NOMO-1 treated with dmso at 0.1 percent for 144 hours (cell line): ENCODE results near the gene EMC9.

Experiments
- DNase-seq: peaks from one replicate; lab custom pipeline; 2025; ENCODE audit not compliant: unreplicated experiment; lab: John Stamatoyannopoulos, UW

Gene EMC9, protein sequence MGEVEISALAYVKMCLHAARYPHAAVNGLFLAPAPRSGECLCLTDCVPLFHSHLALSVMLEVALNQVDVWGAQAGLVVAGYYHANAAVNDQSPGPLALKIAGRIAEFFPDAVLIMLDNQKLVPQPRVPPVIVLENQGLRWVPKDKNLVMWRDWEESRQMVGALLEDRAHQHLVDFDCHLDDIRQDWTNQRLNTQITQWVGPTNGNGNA

DNA sequence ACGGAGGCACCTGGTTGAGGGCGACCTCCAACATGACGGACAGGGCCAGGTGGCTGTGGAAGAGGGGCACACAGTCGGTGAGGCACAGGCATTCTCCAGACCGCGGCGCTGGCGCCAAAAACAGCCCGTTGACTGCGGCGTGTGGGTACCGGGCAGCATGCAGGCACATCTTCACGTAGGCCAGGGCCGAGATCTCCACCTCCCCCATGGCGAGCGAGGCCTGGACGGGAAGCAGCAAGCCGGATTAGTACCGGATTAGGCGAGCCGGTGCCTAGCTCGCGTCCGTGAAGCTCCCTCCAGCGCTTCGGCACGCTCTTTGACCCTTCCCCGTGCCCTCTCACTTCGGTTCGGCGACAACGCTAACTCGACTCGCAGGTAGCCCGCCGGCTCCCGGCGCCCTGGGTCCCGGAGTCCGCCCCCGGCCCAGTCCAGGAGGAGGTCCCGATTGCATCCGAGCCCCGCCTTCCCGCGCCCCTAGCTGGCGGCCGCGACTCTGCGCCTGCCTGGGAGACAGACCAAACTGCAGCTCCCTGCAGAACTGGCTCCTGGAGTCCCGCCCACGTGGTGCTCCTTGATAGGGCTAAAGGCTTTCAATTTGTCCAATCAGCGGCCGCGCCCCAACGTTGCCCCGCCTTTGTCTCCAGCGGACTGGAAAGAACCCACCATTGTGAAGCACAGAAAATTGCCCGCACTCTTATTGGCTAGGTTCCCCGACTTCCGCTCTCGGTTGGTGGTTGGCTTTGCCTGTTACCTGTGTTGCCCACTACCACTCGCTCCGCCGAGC is at the start of gene EMC9:
EMC9 (minus strand) TSS at position 495 of the 784 bp plus-strand sequence; CDS start at position 208, 287 bp downstream.
- peak; percentile 98 for DNase-seq

DNA sequence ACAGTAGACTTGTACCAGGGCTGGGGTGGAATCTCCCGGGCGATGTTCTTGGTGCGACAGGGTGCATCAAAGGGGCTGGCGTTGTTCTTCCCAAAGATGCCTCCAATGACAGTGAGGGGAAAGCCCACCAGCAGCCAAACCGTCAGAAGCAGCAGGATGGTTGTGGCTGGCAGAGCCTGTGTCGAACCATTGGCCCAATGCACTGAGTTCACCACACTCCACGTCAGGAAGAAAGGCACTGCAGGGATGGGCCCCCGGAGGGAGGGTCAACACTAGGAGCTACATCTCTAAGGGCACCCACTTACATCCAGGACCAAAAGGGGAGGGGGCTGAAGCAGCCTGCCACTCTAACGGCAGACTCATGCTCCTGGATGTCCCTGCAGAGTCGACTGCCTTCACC is 49.0 kb upstream of the EMC9 start:
- no peak for DNase-seq

GRCh38 chr14:24189460-24189859 is 48.1 kb upstream of the EMC9 start:
- no peak for DNase-seq

DNA sequence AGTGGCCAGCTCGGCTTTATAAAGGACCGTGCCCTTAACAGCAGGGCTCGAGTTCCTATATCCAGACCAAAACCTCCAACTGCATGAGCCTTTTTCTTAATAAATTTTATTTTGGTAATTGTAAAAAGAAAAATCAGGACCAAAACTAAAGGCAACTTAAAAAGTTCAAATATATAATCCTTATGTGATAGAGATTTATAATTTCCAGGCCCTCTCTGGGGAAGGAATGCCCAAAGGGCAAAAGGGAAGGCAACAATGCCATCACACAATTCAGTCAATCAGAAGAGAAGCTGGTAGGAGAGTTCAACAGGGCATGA is 47.6 kb upstream of the EMC9 start:
- no peak for DNase-seq

DNA sequence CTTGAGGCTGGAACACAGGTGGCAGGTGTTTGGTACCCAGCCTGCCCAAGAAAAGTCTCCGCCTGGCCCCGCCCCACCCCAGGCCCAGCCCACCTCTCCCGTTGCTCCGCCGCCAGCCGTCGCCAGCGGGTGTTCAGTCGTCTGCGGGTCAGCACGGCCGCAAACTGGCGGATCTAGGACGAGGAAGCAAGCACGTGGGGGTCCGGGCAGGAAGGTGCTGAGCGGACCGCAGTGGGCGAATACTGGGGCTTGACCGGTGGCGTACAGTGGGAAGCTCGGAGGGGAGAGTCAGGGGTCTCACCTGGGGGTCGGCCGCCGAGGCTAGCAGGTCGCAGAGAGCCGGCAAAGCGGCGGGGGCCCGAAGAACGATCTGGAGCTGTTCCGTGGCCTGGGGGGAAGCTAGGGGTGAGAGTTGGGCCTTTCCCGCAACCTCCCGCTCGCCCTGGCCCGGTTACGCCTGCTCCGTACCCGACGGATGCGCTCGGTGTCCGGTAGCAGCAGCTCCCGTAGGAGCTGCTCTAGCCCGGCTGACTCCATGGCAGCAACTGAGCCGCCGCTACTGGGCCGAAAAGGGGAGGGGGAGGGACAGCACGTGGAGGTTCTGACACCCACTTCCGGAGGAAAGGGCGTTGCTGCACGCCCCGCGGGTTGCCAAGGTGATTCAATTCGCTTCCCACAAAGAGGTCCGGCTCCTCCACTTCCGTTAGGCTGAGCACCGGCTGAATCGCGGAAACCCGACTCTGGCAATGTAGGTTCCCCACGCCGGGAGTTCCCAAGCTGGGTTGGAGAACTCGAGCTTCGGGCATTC is 47.1 kb upstream of the EMC9 start, which contains the start of gene IPO4:
IPO4 (minus strand) TSS at position 566 of the 808 bp plus-strand sequence; CDS start at position 537, 29 bp downstream.
- DNase-seq, result peak; percentile 92

DNA sequence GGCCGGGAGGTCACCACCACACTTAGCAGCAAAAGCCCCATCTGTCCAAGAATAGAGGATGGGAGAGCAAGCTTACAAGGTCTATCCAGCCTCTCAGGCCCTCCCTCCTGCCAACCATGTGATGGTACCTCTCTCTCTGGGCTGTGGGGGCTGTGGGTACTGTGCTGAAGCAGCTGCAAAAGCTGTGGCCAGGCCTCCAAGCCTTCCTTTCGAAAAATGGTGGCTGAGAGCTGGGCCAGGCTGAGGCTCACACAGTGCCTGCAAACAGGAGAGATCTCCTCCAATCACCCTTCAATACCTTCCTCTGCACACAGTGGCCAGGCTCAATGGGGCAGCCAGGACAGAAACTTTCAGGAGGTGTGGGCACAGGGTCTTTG is 46.1 kb upstream of the EMC9 start:
- DNase-seq, result no peak

GRCh38 chr14:24186831-24187538 is 45.6 kb upstream of the EMC9 start:
- no peak for DNase-seq

- no peak for DNase-seq
Measured at GRCh38 chr14:24185741-24186140, 44.4 kb upstream of the EMC9 start.

GRCh38 chr14:24185026-24185425 is 43.6 kb upstream of the EMC9 start:
- DNase-seq, result no peak

DNA sequence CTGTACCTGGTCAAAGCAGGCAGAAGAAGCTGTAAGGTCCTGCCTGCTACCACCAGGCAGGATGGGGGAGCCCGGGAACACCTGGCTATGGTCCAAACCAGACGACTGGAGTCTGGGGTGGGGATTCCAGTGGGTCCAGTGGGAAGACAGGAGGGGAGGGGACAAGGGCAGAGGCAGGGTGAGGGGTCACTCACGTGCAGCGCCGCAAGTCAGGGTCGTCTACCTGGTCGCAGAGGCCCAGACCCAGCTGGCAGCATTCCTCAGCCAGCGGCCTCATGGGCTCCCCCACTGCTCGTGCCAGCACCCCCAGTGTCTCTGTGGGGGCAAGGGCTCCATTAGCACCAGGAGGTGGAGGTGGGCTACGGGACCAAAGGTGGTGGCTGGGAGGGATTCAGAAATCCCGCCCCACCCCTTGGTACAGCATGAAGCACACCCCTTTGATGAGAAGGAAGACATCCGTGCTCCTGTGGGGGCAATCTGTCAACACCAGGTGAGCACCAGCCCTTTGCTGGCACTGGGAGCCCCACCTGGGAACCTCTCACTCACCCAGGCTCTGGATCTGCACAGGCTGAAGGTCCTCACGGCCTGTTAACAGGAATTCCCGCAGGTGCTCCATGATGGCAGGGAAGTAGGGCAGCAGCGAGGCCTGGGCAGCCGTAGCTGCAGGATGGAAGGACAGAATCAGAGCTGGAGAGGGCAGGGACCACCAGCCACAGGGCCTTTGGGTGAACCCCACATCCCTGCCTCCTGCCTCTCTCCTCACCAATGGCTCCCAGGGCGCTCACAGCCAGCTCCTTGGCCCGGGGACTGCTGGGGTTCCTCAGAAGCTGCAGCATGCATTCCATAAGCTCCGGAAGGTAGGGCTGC is 42.9 kb upstream of the EMC9 start:
- no peak for DNase-seq

DNA sequence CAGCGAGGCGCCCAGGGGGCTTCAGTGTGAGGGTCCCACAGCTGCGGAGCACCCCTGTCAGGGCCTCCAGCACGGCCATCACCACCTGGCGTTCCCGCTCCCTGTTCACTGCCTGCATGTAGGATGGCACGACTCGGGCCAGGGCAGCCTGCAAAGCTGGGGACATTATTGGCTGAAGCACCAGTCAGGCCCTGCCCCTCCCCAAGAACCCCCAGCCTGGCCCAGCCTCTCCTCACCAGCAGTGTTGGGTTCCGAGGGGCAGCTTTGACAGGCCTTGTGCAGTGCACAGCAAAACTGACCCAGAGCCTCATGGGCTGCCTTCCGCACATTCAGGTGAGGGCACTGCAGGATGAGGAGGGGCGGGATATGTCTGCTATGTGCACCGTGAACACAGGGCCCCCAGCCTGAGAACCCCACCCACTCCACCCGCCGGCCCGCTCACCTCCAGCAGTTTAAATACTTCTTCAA is 41.7 kb upstream of the EMC9 start:
- no peak for DNase-seq

GRCh38 chr14:24182110-24182882 is 40.9 kb upstream of the EMC9 start:
- no peak for DNase-seq

- DNase-seq, result no peak
Measured at GRCh38 chr14:24181371-24182077, 40.1 kb upstream of the EMC9 start.

GRCh38 chr14:24179961-24180796 is 38.8 kb upstream of the EMC9 start:
- no peak for DNase-seq

DNA sequence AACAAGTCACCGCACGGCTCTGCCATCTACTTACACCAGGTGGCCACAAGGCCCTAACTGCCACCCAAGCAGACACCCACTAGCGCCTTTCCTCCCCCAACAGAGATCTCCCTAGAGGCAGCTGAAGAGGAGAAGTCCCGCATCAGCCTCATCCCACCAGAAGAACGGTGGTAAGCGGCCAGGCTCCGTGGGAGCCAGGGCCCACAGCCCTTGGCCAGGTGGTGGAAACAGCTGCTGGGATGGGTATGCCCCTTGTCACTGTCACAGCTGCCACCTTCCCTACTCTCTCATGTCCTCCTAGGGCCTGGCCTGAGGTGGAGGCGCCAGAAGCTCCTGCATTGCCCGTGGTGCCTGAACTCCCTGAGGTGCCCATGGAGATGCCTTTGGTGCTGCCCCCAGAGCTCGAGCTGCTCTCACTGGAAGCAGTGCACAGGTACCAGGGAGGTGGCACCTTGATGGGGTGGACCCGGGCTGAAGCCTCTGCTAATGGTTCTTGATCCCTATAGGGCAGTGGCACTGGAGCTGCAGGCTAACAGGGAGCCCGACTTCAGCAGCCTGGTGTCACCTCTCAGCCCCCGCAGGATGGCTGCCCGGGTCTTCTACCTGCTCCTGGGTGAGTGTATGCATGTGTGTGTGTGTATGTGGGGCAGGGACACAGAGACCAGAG is 38.0 kb upstream of the EMC9 start:
- no peak for DNase-seq

GRCh38 chr14:24178399-24179178 is 37.2 kb upstream of the EMC9 start:
- no peak for DNase-seq

DNA sequence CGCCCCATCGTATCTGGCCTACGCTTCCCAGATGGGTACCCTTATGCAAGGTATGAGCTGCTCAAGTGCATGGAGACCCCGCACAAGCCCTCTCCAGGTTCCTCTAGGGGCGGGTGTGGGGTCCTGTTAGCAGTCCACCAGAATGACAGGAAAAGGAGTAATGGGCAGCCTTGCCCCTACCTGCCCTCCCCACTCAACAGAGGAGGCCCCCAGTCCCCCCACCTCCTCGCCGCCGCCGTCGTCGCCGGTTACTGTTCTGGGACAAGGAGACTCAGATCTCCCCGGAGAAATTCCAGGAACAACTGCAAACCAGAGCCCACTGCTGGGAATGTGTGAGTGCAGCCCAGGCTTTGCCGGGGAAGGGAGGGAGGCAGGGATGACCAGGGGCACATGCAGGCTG is 36.5 kb upstream of the EMC9 start:
- no peak for DNase-seq
